K562 (cell line): ENCODE measurements around the gene VEGFB. TPM values are rescaled to one million over a fixed set of nuclear protein-coding genes. Genes with fewer than 3 reads are reported as not detected.

Experiments used
- GTF2B ChIP-seq: IDR thresholded peaks from 2 replicates; pipeline ENCODE4 v1.6.1; 2011; ENCODE audit not compliant: insufficient read length; ENCODE audit errors: extremely low read depth
- KDM2B ChIP-seq: fragments of 250-450 bp; sonication (Bioruptor Pico); IDR thresholded peaks from 2 replicates; pipeline ENCODE4 v1.8.0; 2021; ENCODE audit warnings: mild to moderate bottlenecking, moderate library complexity
- PHF20 ChIP-seq: fragments of 450-650 bp; IDR thresholded peaks from 2 replicates; pipeline ENCODE4 v1.6.1; 2018; ENCODE audit not compliant: partially characterized antibody
- POLR3G ChIP-seq: IDR thresholded peaks from 2 replicates; pipeline ENCODE4 v1.6.1; 2011; ENCODE audit not compliant: insufficient read length, insufficient replicate concordance; ENCODE audit errors: extremely low read depth
- RERE ChIP-seq: sonication (generic); formaldehyde crosslinking; IDR thresholded peaks from 2 replicates; pipeline ENCODE4 v1.8.0; 2023; ENCODE audit warnings: missing genetic modification reagents, mild to moderate bottlenecking, borderline replicate concordance
- RFX1 ChIP-seq: fragments of 450-650 bp; IDR thresholded peaks from 2 replicates; pipeline ENCODE4 v1.6.1; 2016; ENCODE audit warnings: mild to moderate bottlenecking, moderate library complexity
- RFX7 ChIP-seq: fragments of 250-450 bp; sonication (Bioruptor Pico); IDR thresholded peaks from 2 replicates; pipeline ENCODE4 v1.5.1; 2021; ENCODE audit warnings: mild to moderate bottlenecking
- SIN3B ChIP-seq: fragments of 450-650 bp; IDR thresholded peaks from 2 replicates; pipeline ENCODE4 v1.6.1; 2017; ENCODE audit warnings: low read depth, mild to moderate bottlenecking, moderate library complexity
- SNIP1 ChIP-seq: fragments of 450-650 bp; IDR thresholded peaks from 2 replicates; pipeline ENCODE4 v1.7.1; 2017; ENCODE audit warnings: low read depth, mild to moderate bottlenecking
- STAT6 ChIP-seq: sonication (generic); formaldehyde crosslinking; IDR thresholded peaks from 2 replicates; pipeline ENCODE4 v1.8.1; 2023; ENCODE audit warnings: mild to moderate bottlenecking, missing genetic modification reagents
- TRIM28 ChIP-seq: fragments of 450-650 bp; IDR thresholded peaks from 2 replicates; pipeline ENCODE4 v1.6.1; 2017
- VEZF1 ChIP-seq: fragments of 200-800 bp; sonication (Bioruptor generic); IDR thresholded peaks from 2 replicates; pipeline ENCODE4 v1.6.1; 2017; ENCODE audit warnings: missing genetic modification characterization, missing compliant biosample characterization
- ZFP36 ChIP-seq: fragments of 150-350 bp; IDR thresholded peaks from 2 replicates; pipeline ENCODE4 v1.6.1; 2018; ENCODE audit warnings: low read length, low read depth; ENCODE audit not compliant: partially characterized antibody
- ZNF253 ChIP-seq: fragments of 250-450 bp; sonication (Bioruptor Pico); conservative IDR thresholded peaks from 2 replicates; pipeline ENCODE4 v1.6.1; 2021; ENCODE audit warnings: mild to moderate bottlenecking
- ZNF384 ChIP-seq: IDR thresholded peaks from 2 replicates; pipeline ENCODE4 v1.6.1; 2012; ENCODE audit warnings: low read depth, low read length, improper control_type of control experiment
- ZNF395 ChIP-seq: fragments of 200-800 bp; sonication (Bioruptor generic); IDR thresholded peaks from 2 replicates; pipeline ENCODE4 v1.6.1; 2017; ENCODE audit warnings: missing genetic modification characterization, missing compliant biosample characterization
- polyA plus RNA-seq, 8 experiments: library from polyadenylated mRNA; depleted of rRNA in 4 of 8; stranded (reverse) in 5 of 8; unstranded in 3 of 8; fragments of >200 nt; fragmentation: Nextera tagmentation in 2 of 8; fragmentation: Illumina TruSeq in 1 of 8; extraction: Ambion mirVana in 2 of 8; extraction: Trizol in 1 of 8; gene quantifications; 2 replicates each; pipeline versions ENCODE4 v1.2.1 to v1.2.3, GENCODE V29; 2011 to 2014; ENCODE audit warnings: inconsistent platforms in 1 of 8, missing spikeins in 1 of 8
- total RNA-seq, 7 experiments: library from RNA; depleted of rRNA in 6 of 7; stranded (reverse); fragments of >200 nt in 6 of 7; fragmentation: Illumina TruSeq in 2 of 7; extraction: Trizol in 2 of 7; gene quantifications; 2 replicates each; pipeline versions ENCODE4 v1.2.1 to v1.2.3, GENCODE V29; 2011 to 2021; ENCODE audit warnings: low replicate concordance in 1 of 7

The VEGFB gene
- total and polyA plus RNA-seq, 9 of the 15 experiments (the other 6 are each of a cell fraction or from before 2014, with no cell fraction given) = 11.0 to 83.4 (median 25.7) TPM

GRCh38 chr11:64207256-64208085 is 26.9 kb upstream of the VEGFB start (continued):
- TF ChIP-seq VEZF1 (CRISPR knock-in tag) (peak; percentile 93), ZNF253 (CRISPR knock-in tag) (no peak), GTF2B (no peak), ZNF395 (peak; percentile 88), SNIP1 (no peak), ZNF384 (no peak), RERE (CRISPR knock-in tag) (no peak), ZFP36 (peak; percentile 12), KDM2B (no peak), SIN3B (no peak), TRIM28 (no peak), RFX1 (no peak), STAT6 (CRISPR knock-in tag) (peak; percentile 86), PHF20 (no peak), RFX7 (CRISPR knock-in tag) (no peak), POLR3G (no peak)
